B cell (primary cell): ENCODE results near the gene ANGPTL8. TPM values are rescaled to one million over a fixed set of nuclear protein-coding genes. Genes with fewer than 3 reads are reported as not detected.

Experiments used
- ATAC-seq: fragments of 200-7000 bp; cut with Tn5 transposase; one replicate; pipeline ENCODE4 v1.10.0; 2021; ENCODE audit warnings: low read depth, mild to moderate bottlenecking, moderate number of reproducible peaks, moderate library complexity
- CTCF ChIA-PET: fragments of 350-600 bp; sonication (Branson Sonifier 250); formaldehyde crosslinking; loops from one replicate; lab custom pipeline; 2021; ENCODE audit warnings: antibody characterized with exemption, inconsistent platforms; lab: Charles Lee
- POLR2A ChIA-PET: fragments of 350-600 bp; sonication (Branson Sonifier 250); formaldehyde crosslinking; loops from one replicate; lab custom pipeline; 2021; ENCODE audit warnings: antibody characterized with exemption; lab: Charles Lee
- DNase-seq: peaks from one replicate; pipeline ENCODE4 v3.0.0; 2013
- H2AFZ ChIP-seq: 2 replicates; pipeline ENCODE4 v1.6.1; 2012; ENCODE audit warnings: mild to moderate bottlenecking, low read depth, low read length; ENCODE audit not compliant: insufficient read depth, poor library complexity, severe bottlenecking
- H3K27ac ChIP-seq, 2 donors: 1 replicate in 1 of 2; 2 replicates in 1 of 2; pipeline ENCODE4 v1.5.1; 2012 to 2013; ENCODE audit warnings: low read length in 2 of 2, mild to moderate bottlenecking in 2 of 2, moderate library complexity in 1 of 2
- H3K27me3 ChIP-seq, 4 experiments: fragments of 200-600 bp in 1 of 4; sonication (generic) in 1 of 4; replicated peaks in 1 of 4; 1 replicate in 2 of 4; 2 replicates in 2 of 4; pipeline versions ENCODE4 v1.6.1 to v1.7.0; 2013 to 2016; ENCODE audit warnings: low read length in 3 of 4, mild to moderate bottlenecking in 2 of 4, mixed read lengths in 1 of 4, moderate library complexity in 1 of 4; ENCODE audit not compliant: insufficient read depth in 4 of 4, control insufficient read depth in 3 of 4; ENCODE audit errors: control extremely low read depth in 1 of 4
- H3K36me3 ChIP-seq, 2 experiments: replicated peaks in 1 of 2; 1 replicate in 1 of 2; 2 replicates in 1 of 2; pipeline versions ENCODE4 v1.6.1 to v1.7.1; 2013; ENCODE audit warnings: low read length in 1 of 2; ENCODE audit not compliant: insufficient read depth in 2 of 2, control insufficient read depth in 1 of 2; ENCODE audit errors: control extremely low read depth in 1 of 2, extremely low read depth in 1 of 2
- H3K4me1 ChIP-seq, 2 donors: fragments of 200-600 bp in 1 of 2; sonication (generic) in 1 of 2; 1 replicate in 1 of 2; 2 replicates in 1 of 2; pipeline versions ENCODE4 v1.5.1 to v1.6.1; 2013 to 2017; ENCODE audit warnings: low read length in 2 of 2; ENCODE audit not compliant: control insufficient read depth in 2 of 2, insufficient read depth in 2 of 2
- H3K4me2 ChIP-seq: replicated peaks from 2 replicates; pipeline ENCODE3; 2012; ENCODE audit warnings: mild to moderate bottlenecking, low read depth, low read length; ENCODE audit not compliant: poor library complexity, severe bottlenecking
- H3K4me3 ChIP-seq, 5 experiments: fragments of 200-600 bp in 1 of 5; sonication (generic) in 1 of 5; 1 replicate in 3 of 5; 2 replicates in 2 of 5; pipeline versions ENCODE4 v1.5.1 to v1.7.0; 2011 to 2016; ENCODE audit warnings: low read length in 4 of 5, mild to moderate bottlenecking in 4 of 5, low read depth in 2 of 5, control low read depth in 1 of 5, moderate library complexity in 1 of 5; ENCODE audit not compliant: insufficient read depth in 1 of 5; ENCODE audit errors: control extremely low read depth in 1 of 5, extremely low read depth in 1 of 5
- H3K79me2 ChIP-seq: fragments of 200-600 bp; sonication (generic); one replicate; pipeline ENCODE4 v1.6.0; 2016; ENCODE audit warnings: low read length; ENCODE audit not compliant: control insufficient read depth, insufficient read depth
- H3K9ac ChIP-seq: fragments of 200-600 bp; sonication (generic); 2 replicates; pipeline ENCODE4 v1.6.1; 2017; ENCODE audit warnings: mild to moderate bottlenecking, low read length, moderate library complexity
- H3K9me3 ChIP-seq, 3 donors: one replicate each; pipeline versions ENCODE4 v1.6.1 to v1.7.1; 2013; ENCODE audit warnings: low read length in 2 of 3; ENCODE audit not compliant: control insufficient read depth in 2 of 3, insufficient read depth in 1 of 3; ENCODE audit errors: control extremely low read depth in 1 of 3
- H4K20me1 ChIP-seq: 2 replicates; pipeline ENCODE4 v1.6.0; 2012; ENCODE audit warnings: mild to moderate bottlenecking, low read length; ENCODE audit not compliant: insufficient read depth, control insufficient read depth, poor library complexity, severe bottlenecking
- H3K27ac Mint-ChIP-seq: one replicate; pipeline ENCODE4 v1.8.0; 2021; ENCODE audit warnings: mixed read lengths
- H3K27me3 Mint-ChIP-seq: one replicate; pipeline ENCODE4 v1.8.0; 2021; ENCODE audit warnings: mixed read lengths
- H3K4me1 Mint-ChIP-seq: one replicate; pipeline ENCODE4 v1.8.0; 2021; ENCODE audit warnings: mixed read lengths
- H3K4me3 Mint-ChIP-seq: one replicate; pipeline ENCODE4 v1.8.0; 2021; ENCODE audit warnings: mixed read lengths
- H3K9me3 Mint-ChIP-seq: one replicate; pipeline ENCODE4 v1.8.0; 2022; ENCODE audit warnings: mixed read lengths; ENCODE audit not compliant: insufficient read depth
- EZH2 ChIP-seq: IDR thresholded peaks from 2 replicates; pipeline ENCODE4 v1.6.1; 2012; ENCODE audit warnings: borderline replicate concordance, low read depth, mild to moderate bottlenecking, moderate library complexity, low read length; ENCODE audit not compliant: insufficient read depth, poor library complexity, severe bottlenecking
- WGBS: methylation state at CpG from one replicate; pipeline ENCODE4 v1.1.5; 2013; ENCODE audit warnings: missing lambda C conversion rate; ENCODE audit not compliant: insufficient coverage; 5-methylcytosine and 5-hydroxymethylcytosine counted together
- intact Hi-C: fragments of 100-400 bp; cut with micrococcal nuclease; formaldehyde crosslinking; loops from one replicate; pipeline ENCODE4 v1.10.0; 2022
- polyA plus RNA-seq: library from polyadenylated mRNA; depleted of rRNA; stranded (reverse); fragments of >200 nt; gene quantifications from 2 replicates; pipeline ENCODE4 v1.2.3, GENCODE V29; 2012
- total RNA-seq, 2 donors: library from RNA; stranded (reverse); fragments of 120-200 nt in 1 of 2; gene quantifications; 1 replicate in 1 of 2; 2 replicates in 1 of 2; pipeline versions ENCODE4 v1.2.3 to v1.2.4, GENCODE V29; 2013 to 2022
- TF ChIP-seq, protein P1 (sequence below): fragments of 200-600 bp; IDR thresholded peaks from one replicate; pipeline ENCODE4 v1.8.0; 2022; ENCODE audit warnings: antibody characterized with exemption, mild to moderate bottlenecking

The ANGPTL8 gene
- total and polyA plus RNA-seq, 2 donors (not counting 1 experiment from before 2014, with no cell fraction given) = not detected

DNA sequence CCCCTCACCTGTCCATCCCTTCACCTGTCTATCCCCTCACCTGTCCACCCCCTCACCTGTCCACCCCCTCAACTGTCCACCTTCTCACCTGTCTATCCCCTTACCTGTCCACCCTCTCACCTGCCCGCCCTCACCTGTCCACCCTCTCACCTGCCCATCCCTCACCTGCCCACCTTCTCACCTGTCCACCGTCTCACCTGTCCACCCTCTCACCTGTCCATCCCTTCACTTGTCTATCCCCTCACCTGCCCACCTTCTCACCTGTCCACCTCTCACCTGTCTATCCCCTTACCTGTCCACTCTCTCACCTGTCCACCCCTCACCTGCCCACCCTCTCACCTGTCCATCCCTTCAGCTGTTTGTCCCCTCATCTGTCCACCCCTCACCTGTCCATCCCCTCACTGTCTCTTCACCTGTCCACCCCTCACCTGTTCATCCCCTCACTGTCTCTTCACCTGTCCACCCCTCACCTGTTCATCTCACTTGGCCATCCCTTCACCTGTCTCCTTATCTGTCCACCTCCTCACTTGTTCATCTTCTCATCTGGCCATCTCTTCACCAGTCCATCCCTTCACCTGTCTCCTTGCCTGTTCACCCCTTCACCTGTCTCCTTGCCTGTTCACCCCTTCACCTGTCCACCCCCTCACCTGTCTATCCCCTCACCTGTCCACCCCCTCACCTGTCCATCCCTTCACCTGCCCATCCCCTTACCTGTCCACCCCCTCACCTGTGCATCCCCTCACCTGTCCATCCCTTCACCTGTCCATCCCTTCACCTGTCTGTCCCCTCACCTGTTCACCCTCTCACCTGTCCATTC lies 29.4 kb upstream of the ANGPTL8 start:
- TF ChIP-seq EZH2 = no peak
- TF ChIP-seq, protein P1, sequence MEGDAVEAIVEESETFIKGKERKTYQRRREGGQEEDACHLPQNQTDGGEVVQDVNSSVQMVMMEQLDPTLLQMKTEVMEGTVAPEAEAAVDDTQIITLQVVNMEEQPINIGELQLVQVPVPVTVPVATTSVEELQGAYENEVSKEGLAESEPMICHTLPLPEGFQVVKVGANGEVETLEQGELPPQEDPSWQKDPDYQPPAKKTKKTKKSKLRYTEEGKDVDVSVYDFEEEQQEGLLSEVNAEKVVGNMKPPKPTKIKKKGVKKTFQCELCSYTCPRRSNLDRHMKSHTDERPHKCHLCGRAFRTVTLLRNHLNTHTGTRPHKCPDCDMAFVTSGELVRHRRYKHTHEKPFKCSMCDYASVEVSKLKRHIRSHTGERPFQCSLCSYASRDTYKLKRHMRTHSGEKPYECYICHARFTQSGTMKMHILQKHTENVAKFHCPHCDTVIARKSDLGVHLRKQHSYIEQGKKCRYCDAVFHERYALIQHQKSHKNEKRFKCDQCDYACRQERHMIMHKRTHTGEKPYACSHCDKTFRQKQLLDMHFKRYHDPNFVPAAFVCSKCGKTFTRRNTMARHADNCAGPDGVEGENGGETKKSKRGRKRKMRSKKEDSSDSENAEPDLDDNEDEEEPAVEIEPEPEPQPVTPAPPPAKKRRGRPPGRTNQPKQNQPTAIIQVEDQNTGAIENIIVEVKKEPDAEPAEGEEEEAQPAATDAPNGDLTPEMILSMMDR = no peak
- H3K9me3 Mint-ChIP-seq = no peaks in the 10 kb centered on the region
- Histone ChIP-seq H3K9ac (no peak overlapping the region), H3K27me3 (no peaks in the 10 kb centered on the region), H2AFZ (no peak overlapping the region), H4K20me1 (no peaks in the 10 kb centered on the region), H3K4me3 (no peak overlapping the region), H3K27ac (no peak overlapping the region), H3K36me3 (no peaks in the 10 kb centered on the region), H3K4me2 (no peak overlapping the region), H3K4me1 (peaks cover 0 to 8% of the 10 kb centered on the region in 2 donors), H3K79me2 (no peaks in the 10 kb centered on the region), H3K9me3 (no peaks in the 10 kb centered on the region)
- H3K27me3 Mint-ChIP-seq = no peaks in the 10 kb centered on the region
- 93% methylated on average over 2 of the region's 2 CpGs for WGBS
- H3K27ac Mint-ChIP-seq = no peak overlapping the region
- ATAC-seq = no peak
- no peak overlapping the region for H3K4me3 Mint-ChIP-seq
- intact Hi-C loops = no loop called here
- ChIA-PET POLR2A (interaction anchor here (0.7 kb wide), 1 partner anchor 181 kb away, joined by 3 read pairs; no protein-coding TSS in a partner anchor), CTCF (no interaction called here)
- peaks cover 6% of the 10 kb centered on the region for H3K4me1 Mint-ChIP-seq
- DNase-seq = no peak

GRCh38 chr19:11210656-11210928 lies 28.8 kb upstream of the ANGPTL8 start:
- Histone ChIP-seq H3K79me2 (no peaks in the 10 kb centered on the region), H3K27me3 (no peaks in the 10 kb centered on the region), H3K4me3 (no peak overlapping the region), H3K9me3 (no peaks in the 10 kb centered on the region), H3K4me1 (peaks cover 0 to 6% of the 10 kb centered on the region in 2 donors), H2AFZ (no peak overlapping the region), H4K20me1 (no peaks in the 10 kb centered on the region), H3K4me2 (no peak overlapping the region), H3K36me3 (no peaks in the 10 kb centered on the region), H3K27ac (no peak overlapping the region), H3K9ac (no peak overlapping the region)
- DNase-seq (no peak), ATAC-seq (no peak)
- TF ChIP-seq EZH2 = no peak
- TF ChIP-seq, protein P1 = no peak
- ChIA-PET POLR2A (no interaction called here), CTCF (no interaction called here)
- intact Hi-C loops = no loop called here
- Mint-ChIP-seq H3K27me3 (no peaks in the 10 kb centered on the region), H3K9me3 (no peaks in the 10 kb centered on the region), H3K4me3 (no peak overlapping the region), H3K27ac (no peak overlapping the region), H3K4me1 (peaks cover 5% of the 10 kb centered on the region)
- 100% methylated on average over 1 of the region's 1 CpG for WGBS
